ENCODE measurements around the gene CHCHD6. TPM values are rescaled to one million over a fixed set of nuclear protein-coding genes. Genes with fewer than 3 reads are reported as not detected.
A peak's percentile ranks its signal among the peaks of the same experiment; 100 is the strongest.

Gene CHCHD6
- total RNA-seq, 1 experiment from 2014 or later: 45.9 TPM

- no peaks in the 10 kb centered on the region for H3K4me1 Mint-ChIP-seq (ENCODE audit: low read depth, unreplicated experiment)
- H3K36me3 Mint-ChIP-seq (ENCODE audit: insufficient read depth, unreplicated experiment): peaks cover 9% of the 10 kb centered on the region
- no peaks in the 10 kb centered on the region for H3K27me3 Mint-ChIP-seq (ENCODE audit: unreplicated experiment)
- H3K4me3 Mint-ChIP-seq (ENCODE audit: low read depth, unreplicated experiment): no peak overlapping the region
- H3K9me3 Mint-ChIP-seq (ENCODE audit: low read depth, unreplicated experiment): no peaks in the 10 kb centered on the region
- intact Hi-C loops (cut with micrococcal nuclease; ENCODE audit: unreplicated experiment): no loop called here
- TF ChIP-seq CTCF (IDR thresholded peaks at IDR 0.05; ENCODE audit: unreplicated experiment): no peak
- DNase-seq: no peak
- CTCF ChIA-PET: interaction anchor here (1.4 kb wide), 1 partner anchor 38 kb away, joined by 3 read pairs; no protein-coding TSS in a partner anchor
- no TSS peak for BruUV-seq (replicated peaks)
- H3K27ac Mint-ChIP-seq (ENCODE audit: unreplicated experiment): no peak overlapping the region
These were observed 28.4 kb downstream of the CHCHD6 start for GRCh38 chr3:126732281-126733060.

- no peak for DNase-seq
- intact Hi-C loops (cut with micrococcal nuclease; ENCODE audit: unreplicated experiment): no loop called here
- CTCF ChIA-PET: interaction anchor here (1.4 kb wide), 1 partner anchor 39 kb away, joined by 3 read pairs; no protein-coding TSS in a partner anchor
- Mint-ChIP-seq H3K9me3 (ENCODE audit: low read depth, unreplicated experiment) (no peaks in the 10 kb centered on the region), H3K27ac (ENCODE audit: unreplicated experiment) (no peak overlapping the region), H3K4me3 (ENCODE audit: low read depth, unreplicated experiment) (no peak overlapping the region), H3K27me3 (ENCODE audit: unreplicated experiment) (no peaks in the 10 kb centered on the region), H3K36me3 (ENCODE audit: insufficient read depth, unreplicated experiment) (peaks cover 9% of the 10 kb centered on the region), H3K4me1 (ENCODE audit: low read depth, unreplicated experiment) (no peaks in the 10 kb centered on the region)
- no TSS peak for BruUV-seq (replicated peaks)
- TF ChIP-seq CTCF (IDR thresholded peaks at IDR 0.05; ENCODE audit: unreplicated experiment): no peak
These were observed 29.0 kb downstream of the CHCHD6 start for GRCh38 chr3:126733061-126733430.

GRCh38 chr3:126734106-126734723, 30.2 kb downstream of the CHCHD6 start:
- Mint-ChIP-seq H3K9me3 (ENCODE audit: low read depth, unreplicated experiment) (peaks cover 2% of the 10 kb centered on the region), H3K27me3 (ENCODE audit: unreplicated experiment) (no peaks in the 10 kb centered on the region), H3K36me3 (ENCODE audit: insufficient read depth, unreplicated experiment) (peaks cover 9% of the 10 kb centered on the region), H3K27ac (ENCODE audit: unreplicated experiment) (no peak overlapping the region), H3K4me3 (ENCODE audit: low read depth, unreplicated experiment) (no peak overlapping the region), H3K4me1 (ENCODE audit: low read depth, unreplicated experiment) (no peaks in the 10 kb centered on the region)
- TF ChIP-seq CTCF (IDR thresholded peaks at IDR 0.05; ENCODE audit: unreplicated experiment): no peak
- CTCF ChIA-PET: interaction anchor here (0.5 kb wide), 1 partner anchor 187 kb away, joined by 4 read pairs; no protein-coding TSS in a partner anchor
- no peak for DNase-seq
- intact Hi-C loops (cut with micrococcal nuclease; ENCODE audit: unreplicated experiment): no loop called here
- no TSS peak for BruUV-seq (replicated peaks)

GRCh38 chr3:126737527-126737926, 33.5 kb downstream of the CHCHD6 start:
- TF ChIP-seq CTCF (IDR thresholded peaks at IDR 0.05; ENCODE audit: unreplicated experiment): peak; percentile 29
- intact Hi-C loops (cut with micrococcal nuclease; ENCODE audit: unreplicated experiment): no loop called here

More at GRCh38 chr3:126737527-126737926, 33.5 kb downstream of the CHCHD6 start:
- BruUV-seq (replicated peaks): no TSS peak
- H3K27ac Mint-ChIP-seq (ENCODE audit: unreplicated experiment): no peak overlapping the region
- H3K27me3 Mint-ChIP-seq (ENCODE audit: unreplicated experiment): no peaks in the 10 kb centered on the region
- no peaks in the 10 kb centered on the region for H3K4me1 Mint-ChIP-seq (ENCODE audit: low read depth, unreplicated experiment)
- CTCF ChIA-PET: interaction anchor here (0.7 to 0.9 kb wide), 3 partner anchors 79 to 209 kb away, joined by 3 read pairs; no protein-coding TSS in a partner anchor
- peaks cover 9% of the 10 kb centered on the region for H3K36me3 Mint-ChIP-seq (ENCODE audit: insufficient read depth, unreplicated experiment)
- peaks cover 5% of the 10 kb centered on the region for H3K9me3 Mint-ChIP-seq (ENCODE audit: low read depth, unreplicated experiment)
- DNase-seq: no peak
- no peak overlapping the region for H3K4me3 Mint-ChIP-seq (ENCODE audit: low read depth, unreplicated experiment)
